ENCODE results near the gene CLCN4. TPM values are rescaled to one million over a fixed set of nuclear protein-coding genes. Genes with fewer than 3 reads are reported as not detected.

The CLCN4 gene
- total RNA-seq, 4 donors from 2014 or later = 0.54 to 5.0 (median 2.6) TPM

- intact Hi-C loops (cut with DNase I; ENCODE audit: low total_unique reads) = no loop called here
- TF ChIP-seq POLR2A (IDR thresholded peaks at IDR 0.05) = no peak
- TF ChIP-seq, protein P1, sequence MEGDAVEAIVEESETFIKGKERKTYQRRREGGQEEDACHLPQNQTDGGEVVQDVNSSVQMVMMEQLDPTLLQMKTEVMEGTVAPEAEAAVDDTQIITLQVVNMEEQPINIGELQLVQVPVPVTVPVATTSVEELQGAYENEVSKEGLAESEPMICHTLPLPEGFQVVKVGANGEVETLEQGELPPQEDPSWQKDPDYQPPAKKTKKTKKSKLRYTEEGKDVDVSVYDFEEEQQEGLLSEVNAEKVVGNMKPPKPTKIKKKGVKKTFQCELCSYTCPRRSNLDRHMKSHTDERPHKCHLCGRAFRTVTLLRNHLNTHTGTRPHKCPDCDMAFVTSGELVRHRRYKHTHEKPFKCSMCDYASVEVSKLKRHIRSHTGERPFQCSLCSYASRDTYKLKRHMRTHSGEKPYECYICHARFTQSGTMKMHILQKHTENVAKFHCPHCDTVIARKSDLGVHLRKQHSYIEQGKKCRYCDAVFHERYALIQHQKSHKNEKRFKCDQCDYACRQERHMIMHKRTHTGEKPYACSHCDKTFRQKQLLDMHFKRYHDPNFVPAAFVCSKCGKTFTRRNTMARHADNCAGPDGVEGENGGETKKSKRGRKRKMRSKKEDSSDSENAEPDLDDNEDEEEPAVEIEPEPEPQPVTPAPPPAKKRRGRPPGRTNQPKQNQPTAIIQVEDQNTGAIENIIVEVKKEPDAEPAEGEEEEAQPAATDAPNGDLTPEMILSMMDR (IDR thresholded peaks at IDR 0.05) = no peak
- no peak overlapping the region for H3K4me3 ChIP-seq (ENCODE audit: low read depth, poor library complexity, severe bottlenecking)
- no peak for DNase-seq (ENCODE audit: low spot score in 2 of 2)
- WGBS, 2 donors = 92 to 97% methylated on average over 12 of the region's 12 CpGs
Measured at GRCh38 chrX:10129229-10129628, 27.5 kb upstream of the CLCN4 start.

DNA sequence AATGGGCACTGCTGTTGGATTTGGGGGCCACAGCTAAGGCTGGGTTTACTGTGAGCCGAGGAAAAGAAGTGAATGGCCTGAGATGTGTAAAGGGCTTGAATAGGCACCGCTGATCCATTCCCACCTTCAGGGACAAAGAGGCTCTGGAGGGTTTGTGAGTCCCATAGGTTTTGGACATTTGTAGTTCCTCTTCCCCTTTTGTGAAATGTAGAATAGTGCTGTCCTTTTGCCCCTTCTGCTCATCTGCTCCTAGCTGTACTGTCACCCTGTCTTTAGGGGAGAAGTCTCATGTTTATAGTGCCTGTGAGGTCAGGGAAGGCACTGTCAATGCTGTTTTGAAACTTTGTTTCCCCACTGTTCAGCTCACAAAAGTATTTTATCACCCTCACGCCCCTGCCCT, 26.4 kb upstream of the CLCN4 start:
- WGBS, 2 donors = 79 to 93% methylated on average over 3 of the region's 3 CpGs
- intact Hi-C loops (cut with DNase I; ENCODE audit: low total_unique reads) = no loop called here
- H3K4me3 ChIP-seq (ENCODE audit: low read depth, poor library complexity, severe bottlenecking) = no peak overlapping the region
- TF ChIP-seq POLR2A (IDR thresholded peaks at IDR 0.05) = no peak
- TF ChIP-seq, protein P1 (IDR thresholded peaks at IDR 0.05) = no peak
- DNase-seq (ENCODE audit: low spot score in 2 of 2) = no peak

DNA sequence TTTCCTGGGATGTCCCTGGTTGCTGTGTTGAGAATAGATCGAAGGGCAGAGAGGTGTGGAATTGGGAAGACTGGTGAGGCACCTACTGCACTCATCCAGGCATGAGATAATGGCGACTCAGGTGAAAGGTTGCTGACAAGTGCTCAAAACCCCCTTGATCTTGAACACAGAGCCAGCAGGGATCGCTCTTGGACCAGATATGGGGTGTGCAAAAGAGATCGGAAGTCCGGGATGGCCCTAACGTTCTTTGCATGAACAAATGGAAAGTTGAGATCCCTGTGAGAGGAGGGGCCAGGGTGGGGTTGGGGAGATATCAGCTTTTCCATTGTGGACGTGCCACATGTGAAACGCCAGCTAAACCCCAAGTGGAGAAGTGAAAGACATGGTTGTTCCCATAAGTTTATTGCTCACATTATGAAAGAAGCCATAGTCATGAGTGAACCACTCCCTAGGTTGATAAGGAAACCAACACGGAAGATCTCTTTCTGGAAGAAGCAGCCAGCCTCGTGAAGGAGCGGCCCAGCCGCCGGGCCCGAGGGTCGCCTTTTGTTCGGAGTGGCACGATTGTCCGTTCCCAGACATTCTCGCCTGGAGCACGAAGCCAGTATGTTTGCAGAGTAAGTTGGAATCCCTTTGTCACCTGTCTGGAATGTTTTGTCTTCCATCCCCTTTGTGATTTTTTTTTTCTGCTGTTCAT, 22.6 kb upstream of the CLCN4 start:
- 86 to 92% methylated on average over 20 of the region's 20 CpGs for WGBS, 2 donors
- DNase-seq (ENCODE audit: low spot score in 2 of 2) = no peak
- no peak overlapping the region for H3K4me3 ChIP-seq (ENCODE audit: low read depth, poor library complexity, severe bottlenecking)
- no peak for TF ChIP-seq POLR2A (IDR thresholded peaks at IDR 0.05)
- TF ChIP-seq, protein P1 (IDR thresholded peaks at IDR 0.05) = no peak
- intact Hi-C loops (cut with DNase I; ENCODE audit: low total_unique reads) = no loop called here

GRCh38 chrX:10134921-10135320, 21.9 kb upstream of the CLCN4 start:
- intact Hi-C loops (cut with DNase I; ENCODE audit: low total_unique reads) = no loop called here
- no peak overlapping the region for H3K4me3 ChIP-seq (ENCODE audit: low read depth, poor library complexity, severe bottlenecking)
- TF ChIP-seq, protein P1 (IDR thresholded peaks at IDR 0.05) = no peak
- TF ChIP-seq POLR2A (IDR thresholded peaks at IDR 0.05) = no peak
- no peak for DNase-seq (ENCODE audit: low spot score in 2 of 2)
- WGBS, 2 donors = 96 to 100% methylated on average over 3 to 7 of the region's 7 CpGs

- no peak for TF ChIP-seq POLR2A (IDR thresholded peaks at IDR 0.05)
- TF ChIP-seq, protein P1 (IDR thresholded peaks at IDR 0.05) = no peak
- WGBS, 2 donors = 94 to 95% methylated on average over 22 to 28 of the region's 28 CpGs
- intact Hi-C loops (cut with DNase I; ENCODE audit: low total_unique reads) = no loop called here
- no peak overlapping the region for H3K4me3 ChIP-seq (ENCODE audit: low read depth, poor library complexity, severe bottlenecking)
- no peak for DNase-seq (ENCODE audit: low spot score in 2 of 2)
Measured at GRCh38 chrX:10135561-10136399, 21.0 kb upstream of the CLCN4 start.

All from lower leg skin (tissue), 4 donors.